ENCODE data around the gene TTC39B.

The TTC39B gene

DNA sequence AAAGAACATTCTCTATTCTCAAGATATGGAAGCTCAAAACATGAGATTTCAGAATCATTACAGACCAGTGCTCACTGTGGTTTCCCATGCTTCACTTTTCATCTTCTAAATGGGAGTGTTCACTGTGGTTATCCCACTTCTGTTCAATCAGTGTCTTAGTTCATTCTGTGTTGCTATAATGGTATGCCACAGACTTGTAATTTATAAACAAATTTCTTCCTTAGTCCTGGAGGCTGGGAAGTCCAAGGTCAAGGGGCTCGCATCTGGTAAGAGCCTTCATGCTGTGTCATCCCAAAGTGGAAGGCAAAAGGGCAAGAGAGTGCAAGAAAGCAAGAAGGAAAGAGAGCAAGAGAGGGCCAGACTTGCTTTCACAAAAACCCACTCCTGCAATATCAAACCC, 146.3 kb downstream of the TTC39B start:
- TF ChIP-seq EZH2 (optimal IDR thresholded peaks at IDR 0.05; ENCODE audit: low read depth, low read length) (no peak), EZH2phosphoT487 (IDR thresholded peaks at IDR 0.05; ENCODE audit: low read length) (no peak)
- TF ChIP-seq, protein P1, sequence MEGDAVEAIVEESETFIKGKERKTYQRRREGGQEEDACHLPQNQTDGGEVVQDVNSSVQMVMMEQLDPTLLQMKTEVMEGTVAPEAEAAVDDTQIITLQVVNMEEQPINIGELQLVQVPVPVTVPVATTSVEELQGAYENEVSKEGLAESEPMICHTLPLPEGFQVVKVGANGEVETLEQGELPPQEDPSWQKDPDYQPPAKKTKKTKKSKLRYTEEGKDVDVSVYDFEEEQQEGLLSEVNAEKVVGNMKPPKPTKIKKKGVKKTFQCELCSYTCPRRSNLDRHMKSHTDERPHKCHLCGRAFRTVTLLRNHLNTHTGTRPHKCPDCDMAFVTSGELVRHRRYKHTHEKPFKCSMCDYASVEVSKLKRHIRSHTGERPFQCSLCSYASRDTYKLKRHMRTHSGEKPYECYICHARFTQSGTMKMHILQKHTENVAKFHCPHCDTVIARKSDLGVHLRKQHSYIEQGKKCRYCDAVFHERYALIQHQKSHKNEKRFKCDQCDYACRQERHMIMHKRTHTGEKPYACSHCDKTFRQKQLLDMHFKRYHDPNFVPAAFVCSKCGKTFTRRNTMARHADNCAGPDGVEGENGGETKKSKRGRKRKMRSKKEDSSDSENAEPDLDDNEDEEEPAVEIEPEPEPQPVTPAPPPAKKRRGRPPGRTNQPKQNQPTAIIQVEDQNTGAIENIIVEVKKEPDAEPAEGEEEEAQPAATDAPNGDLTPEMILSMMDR (IDR thresholded peaks at IDR 0.05; ENCODE audit: low read length), result no peak
- Histone ChIP-seq H4K20me1 (ENCODE audit: insufficient read depth, low read length) (no peaks in the 10 kb centered on the region), H3K27me3 (replicated peaks; ENCODE audit: insufficient read depth, low read length) (no peaks in the 10 kb centered on the region), H2AFZ (ENCODE audit: low read length) (no peak overlapping the region), H3K79me2 (ENCODE audit: low read length) (no peaks in the 10 kb centered on the region), H3K9me2 (replicated peaks; ENCODE audit: insufficient read depth, low read length) (no peaks in the 10 kb centered on the region), H3K4me3 (ENCODE audit: low read length) (no peak overlapping the region), H3K9ac (ENCODE audit: low read length) (no peak overlapping the region), H3K4me1 (ENCODE audit: low read length) (no peaks in the 10 kb centered on the region), H3K36me3 (replicated peaks; ENCODE audit: insufficient read depth, low read length) (no peaks in the 10 kb centered on the region), H3F3A (ENCODE audit: insufficient read depth, low read length) (no peaks in the 10 kb centered on the region), H3K27ac (ENCODE audit: low read length) (no peak overlapping the region), H3K4me2 (ENCODE audit: low read depth, low read length) (no peak overlapping the region), H3K9me3 (replicated peaks; ENCODE audit: insufficient read depth, low read length) (no peaks in the 10 kb centered on the region)
- no peak for DNase-seq

DNA sequence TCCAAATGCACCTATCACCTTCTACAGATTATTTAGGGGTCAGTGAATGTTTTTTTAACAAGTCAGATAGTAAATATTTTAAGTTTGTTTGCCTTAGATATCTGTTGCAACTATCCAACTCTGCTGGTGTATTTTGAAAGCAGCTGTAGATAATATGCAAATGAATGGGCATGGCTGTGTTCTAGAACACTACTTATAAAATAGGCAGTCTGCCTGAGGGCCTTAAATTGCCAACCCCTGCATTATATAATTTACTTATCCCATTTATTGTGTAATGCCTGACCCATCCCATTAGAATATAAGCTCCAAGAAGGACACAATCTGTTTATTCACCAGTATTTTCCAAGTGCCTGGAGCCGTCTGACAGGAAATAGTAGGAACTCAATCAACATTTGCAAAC, 149.0 kb downstream of the TTC39B start:
- H3K9ac ChIP-seq (ENCODE audit: low read length), result no peak overlapping the region
- no peaks in the 10 kb centered on the region for H3K9me3 ChIP-seq (replicated peaks; ENCODE audit: insufficient read depth, low read length)
- no peaks in the 10 kb centered on the region for H3K36me3 ChIP-seq (replicated peaks; ENCODE audit: insufficient read depth, low read length)
- no peak overlapping the region for H3K27ac ChIP-seq (ENCODE audit: low read length)
- H3K79me2 ChIP-seq (ENCODE audit: low read length), result no peaks in the 10 kb centered on the region
- no peaks in the 10 kb centered on the region for H3K4me1 ChIP-seq (ENCODE audit: low read length)
- no peak overlapping the region for H3K4me2 ChIP-seq (ENCODE audit: low read depth, low read length)
- no peaks in the 10 kb centered on the region for H3K27me3 ChIP-seq (replicated peaks; ENCODE audit: insufficient read depth, low read length)
- H3K4me3 ChIP-seq (ENCODE audit: low read length), result no peak overlapping the region
- no peak overlapping the region for H2AFZ ChIP-seq (ENCODE audit: low read length)
- no peaks in the 10 kb centered on the region for H3K9me2 ChIP-seq (replicated peaks; ENCODE audit: insufficient read depth, low read length)
- TF ChIP-seq, protein P1 (IDR thresholded peaks at IDR 0.05; ENCODE audit: low read length), result no peak
- TF ChIP-seq EZH2phosphoT487 (IDR thresholded peaks at IDR 0.05; ENCODE audit: low read length) (no peak), EZH2 (optimal IDR thresholded peaks at IDR 0.05; ENCODE audit: low read depth, low read length) (no peak)
- no peak for DNase-seq
- H4K20me1 ChIP-seq (ENCODE audit: insufficient read depth, low read length), result no peaks in the 10 kb centered on the region
- H3F3A ChIP-seq (ENCODE audit: insufficient read depth, low read length), result no peaks in the 10 kb centered on the region

DNA sequence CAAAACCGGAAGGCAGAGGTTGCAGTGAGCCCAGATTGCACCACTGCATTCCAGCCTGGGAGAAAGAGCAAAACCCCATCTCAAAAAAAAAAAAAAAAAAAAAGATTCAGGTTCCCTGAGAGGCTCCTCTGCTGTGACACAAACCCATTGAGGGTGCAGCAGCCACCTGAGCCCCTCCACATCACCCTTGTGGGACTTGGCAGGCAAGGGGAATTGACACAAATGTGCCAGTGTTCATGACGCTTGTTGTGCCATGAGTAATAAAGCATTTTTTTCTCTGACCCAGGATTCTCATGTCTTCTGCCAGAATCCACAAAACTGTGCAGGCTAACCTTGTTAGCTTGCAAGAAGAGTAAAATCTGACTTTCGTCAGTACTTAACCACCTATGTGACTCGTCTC, 149.6 kb downstream of the TTC39B start:
- Histone ChIP-seq H3K27ac (ENCODE audit: low read length) (no peak overlapping the region), H3F3A (ENCODE audit: insufficient read depth, low read length) (no peaks in the 10 kb centered on the region), H3K9ac (ENCODE audit: low read length) (no peak overlapping the region), H3K9me2 (replicated peaks; ENCODE audit: insufficient read depth, low read length) (no peaks in the 10 kb centered on the region), H3K36me3 (replicated peaks; ENCODE audit: insufficient read depth, low read length) (no peaks in the 10 kb centered on the region), H3K79me2 (ENCODE audit: low read length) (no peaks in the 10 kb centered on the region), H3K4me2 (ENCODE audit: low read depth, low read length) (no peak overlapping the region), H2AFZ (ENCODE audit: low read length) (no peak overlapping the region), H3K9me3 (replicated peaks; ENCODE audit: insufficient read depth, low read length) (no peaks in the 10 kb centered on the region), H3K27me3 (replicated peaks; ENCODE audit: insufficient read depth, low read length) (no peaks in the 10 kb centered on the region), H4K20me1 (ENCODE audit: insufficient read depth, low read length) (no peaks in the 10 kb centered on the region), H3K4me1 (ENCODE audit: low read length) (no peaks in the 10 kb centered on the region), H3K4me3 (ENCODE audit: low read length) (no peak overlapping the region)
- no peak for DNase-seq
- TF ChIP-seq EZH2phosphoT487 (IDR thresholded peaks at IDR 0.05; ENCODE audit: low read length) (no peak), EZH2 (optimal IDR thresholded peaks at IDR 0.05; ENCODE audit: low read depth, low read length) (no peak)
- TF ChIP-seq, protein P1 (IDR thresholded peaks at IDR 0.05; ENCODE audit: low read length), result no peak

Measured in MM.1S (cell line).